Thyroid gland (tissue), 4 donors: ENCODE data around the gene SEC14L1. TPM values are rescaled to one million over a fixed set of nuclear protein-coding genes. Genes with fewer than 3 reads are reported as not detected.

Experiments
- DNase-seq, 2 donors: peaks; one replicate each; pipeline ENCODE4 v3.0.0-alpha.2; 2019
- H3K27ac ChIP-seq, 3 donors: fragments of 200-600 bp; sonication (generic); 1 replicate in 2 of 3; 2 replicates in 1 of 3; pipeline ENCODE4 v1.5.1; 2016 to 2019; ENCODE audit warnings: mild to moderate bottlenecking in 1 of 3, moderate library complexity in 1 of 3
- H3K27me3 ChIP-seq: fragments of 200-600 bp; sonication (generic); one replicate; pipeline ENCODE4 v1.5.1; 2019
- H3K36me3 ChIP-seq, 2 donors: fragments of 200-600 bp; sonication (generic); one replicate each; pipeline ENCODE4 v1.5.1; 2016 to 2019
- H3K4me1 ChIP-seq, 2 donors: fragments of 200-600 bp; sonication (generic); one replicate each; pipeline ENCODE4 v1.5.1; 2017 to 2019
- H3K4me3 ChIP-seq, 3 donors: fragments of 200-600 bp; sonication (generic); replicated peaks in 1 of 3; 1 replicate in 2 of 3; 2 replicates in 1 of 3; pipeline ENCODE4 v1.5.1; 2016; ENCODE audit warnings: mild to moderate bottlenecking in 1 of 3
- H3K9me3 ChIP-seq: fragments of 200-600 bp; sonication (generic); one replicate; pipeline ENCODE4 v1.5.1; 2017
- CTCF ChIP-seq, 6 experiments: fragments of 200-600 bp in 3 of 6; fragments of 450-650 bp in 3 of 6; sonication (generic) in 3 of 6; IDR thresholded peaks; one replicate each; pipeline ENCODE4 v1.5.1; 2016 to 2019; ENCODE audit warnings: antibody characterized with exemption in 6 of 6, mild to moderate bottlenecking in 2 of 6, inconsistent platforms in 1 of 6, moderate library complexity in 1 of 6
- POLR2A ChIP-seq, 2 donors: fragments of 450-650 bp; IDR thresholded peaks; one replicate each; pipeline ENCODE4 v1.6.1; 2017; ENCODE audit warnings: antibody characterized with exemption in 2 of 2, mild to moderate bottlenecking in 2 of 2, moderate library complexity in 1 of 2
- WGBS, 2 donors: methylation state at CpG; one replicate each; pipeline ENCODE4 v1.1.5; 2017; 5-methylcytosine and 5-hydroxymethylcytosine counted together
- intact Hi-C: fragments of 100-400 bp; cut with DNase I; formaldehyde crosslinking; loops from one replicate; pipeline ENCODE4 v1.15.1; 2023
- total RNA-seq, 4 donors: library from RNA; depleted of rRNA; stranded (reverse); fragments of >200 nt; gene quantifications; one replicate each; pipeline ENCODE4 v1.2.3, GENCODE V29; 2016

The SEC14L1 gene
- total RNA-seq, 4 donors from 2014 or later: 57.6 to 287 (median 102) TPM

- Histone ChIP-seq H3K36me3 (peaks cover 0 to 7% of the 10 kb centered on the region in 2 donors), H3K4me1 (peaks cover 32 to 44% of the 10 kb centered on the region in 2 donors), H3K27ac (peak overlapping the region; percentile 87 to 96 (median 94)), H3K9me3 (no peaks in the 10 kb centered on the region), H3K27me3 (no peaks in the 10 kb centered on the region), H3K4me3 (peak overlapping the region in 2 of 3 donors; percentile 76 to 94)
- TF ChIP-seq POLR2A (IDR thresholded peaks at IDR 0.05) (no peak), CTCF (IDR thresholded peaks at IDR 0.05) (no peak)
- WGBS, 2 donors: 66 to 74% methylated on average over 9 of the region's 9 CpGs
- no peak for DNase-seq
- intact Hi-C loops: loop anchor here (5.0 kb wide), 1 partner anchor 40 kb away; no protein-coding TSS in a partner anchor
Observed at GRCh38 chr17:77141846-77142449, 1.2 kb downstream of the SEC14L1 start.

- Histone ChIP-seq H3K9me3 (no peaks in the 10 kb centered on the region), H3K4me3 (no peak overlapping the region), H3K4me1 (peaks cover 37 to 51% of the 10 kb centered on the region in 2 donors), H3K27ac (peak overlapping the region; percentile 34 to 96 (median 94)), H3K27me3 (no peaks in the 10 kb centered on the region), H3K36me3 (peaks cover 1 to 7% of the 10 kb centered on the region in 2 donors)
- intact Hi-C loops: loop anchor here (5.0 kb wide), 1 partner anchor 40 kb away; no protein-coding TSS in a partner anchor
- WGBS, 2 donors: 49 to 52% methylated on average over 8 of the region's 8 CpGs
- TF ChIP-seq POLR2A (IDR thresholded peaks at IDR 0.05) (no peak), CTCF (IDR thresholded peaks at IDR 0.05) (no peak)
- no peak for DNase-seq
Observed at GRCh38 chr17:77142689-77143088, 1.9 kb downstream of the SEC14L1 start.

- peaks cover 43 to 57% of the 10 kb centered on the region in 2 donors for H3K4me1 ChIP-seq
- no peaks in the 10 kb centered on the region for H3K9me3 ChIP-seq
- H3K36me3 ChIP-seq: peaks cover 6 to 7% of the 10 kb centered on the region in 2 donors
- no peaks in the 10 kb centered on the region for H3K27me3 ChIP-seq
- DNase-seq: no peak
- TF ChIP-seq POLR2A (IDR thresholded peaks at IDR 0.05): no peak
- TF ChIP-seq CTCF (IDR thresholded peaks at IDR 0.05): no peak
- peak overlapping the region in 2 of 3 donors; percentile 94 to 96 for H3K27ac ChIP-seq
- 56 to 59% methylated on average over 1 of the region's 1 CpG for WGBS, 2 donors
- H3K4me3 ChIP-seq: no peak overlapping the region
- intact Hi-C loops: loop anchor here (5.0 kb wide), 1 partner anchor 41 kb away; no protein-coding TSS in a partner anchor
Observed at GRCh38 chr17:77143306-77143705, 2.5 kb downstream of the SEC14L1 start.

GRCh38 chr17:77144227-77144626, 3.5 kb downstream of the SEC14L1 start:
- peaks cover 6 to 7% of the 10 kb centered on the region in 2 donors for H3K36me3 ChIP-seq
- intact Hi-C loops: loop anchor here (5.0 kb wide), 1 partner anchor 42 kb away; no protein-coding TSS in a partner anchor
- H3K4me1 ChIP-seq: peaks cover 51 to 66% of the 10 kb centered on the region in 2 donors
- no peaks in the 10 kb centered on the region for H3K9me3 ChIP-seq
- H3K27me3 ChIP-seq: no peaks in the 10 kb centered on the region
- no peak overlapping the region for H3K4me3 ChIP-seq
- no peak for DNase-seq
- peak overlapping the region; percentile 94 to 98 (median 96) for H3K27ac ChIP-seq
- WGBS, 2 donors: 83 to 89% methylated on average over 4 of the region's 4 CpGs
- TF ChIP-seq POLR2A (IDR thresholded peaks at IDR 0.05) (no peak), CTCF (IDR thresholded peaks at IDR 0.05) (no peak)

- Histone ChIP-seq H3K4me1 (peaks cover 58 to 70% of the 10 kb centered on the region in 2 donors), H3K4me3 (peak overlapping the region in 1 of 3 donors; percentile 29), H3K27me3 (no peaks in the 10 kb centered on the region), H3K27ac (peak overlapping the region; percentile 94 to 98 (median 96)), H3K36me3 (peaks cover 6 to 9% of the 10 kb centered on the region in 2 donors), H3K9me3 (no peaks in the 10 kb centered on the region)
- WGBS, 2 donors: 79 to 83% methylated on average over 3 of the region's 3 CpGs
- intact Hi-C loops: no loop called here
- no peak for TF ChIP-seq POLR2A (IDR thresholded peaks at IDR 0.05)
- no peak for DNase-seq
Observed at GRCh38 chr17:77145224-77145611, 4.4 kb downstream of the SEC14L1 start.
